ENCODE measurements around the gene NAT10. TPM values are rescaled to one million over a fixed set of nuclear protein-coding genes. Genes with fewer than 3 reads are reported as not detected.

The NAT10 gene
- total RNA-seq, 1 experiment from 2014 or later, result 103 TPM

DNA sequence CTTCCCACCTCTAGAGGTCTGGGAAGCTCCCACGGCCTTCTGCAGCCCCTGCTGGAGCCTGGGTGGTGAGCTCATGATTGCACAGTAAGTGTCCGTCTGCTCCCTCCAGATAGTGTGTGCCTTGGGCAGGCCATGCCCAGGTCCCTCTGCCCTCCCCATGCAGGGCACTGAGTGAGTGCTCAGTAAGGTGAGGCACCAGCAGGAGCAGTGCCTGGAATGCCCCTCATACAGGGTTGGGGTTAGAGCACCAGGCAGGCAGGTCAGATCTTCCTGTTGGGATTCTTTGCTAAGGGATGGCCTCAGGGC lies 50.3 kb downstream of the NAT10 start:
- H4K20me1 ChIP-seq (ENCODE audit: control insufficient read depth, insufficient read depth, insufficient read length), result no peaks in the 10 kb centered on the region
- H3K23me2 ChIP-seq (ENCODE audit: insufficient read length, low read depth, low read length, poor library complexity, severe bottlenecking), result no peaks in the 10 kb centered on the region
- no peak overlapping the region for H3K23ac ChIP-seq (ENCODE audit: insufficient read length, low read depth, low read length)
- H3K9ac ChIP-seq (ENCODE audit: extremely low read depth, insufficient read length, low read length), result no peak overlapping the region
- no peak overlapping the region for H3K56ac ChIP-seq (ENCODE audit: insufficient read length, low read depth, low read length)
- H2AFZ ChIP-seq (ENCODE audit: low read length), result no peak overlapping the region
- H3K4ac ChIP-seq (ENCODE audit: low read depth, low read length), result no peak overlapping the region
- no peaks in the 10 kb centered on the region for H3K79me1 ChIP-seq (ENCODE audit: insufficient read depth, low read depth, low read length, poor library complexity, severe bottlenecking)
- no peak overlapping the region for H3K4me3 Mint-ChIP-seq
- no peak for DNase-seq
- H3K18ac ChIP-seq (ENCODE audit: insufficient read length, low read depth, low read length), result no peak overlapping the region
- no CpG with 5 or more reads among the region's 2 CpGs for WGBS (ENCODE audit: extremely low coverage, insufficient read length, low lambda C conversion rate)
- H3K27ac ChIP-seq (ENCODE audit: insufficient read length, low read depth, low read length), result no peak overlapping the region
- no peak overlapping the region for H4K5ac ChIP-seq (ENCODE audit: insufficient read length, low read depth, low read length)
- H3K79me2 ChIP-seq (ENCODE audit: insufficient read depth, low read length), result no peaks in the 10 kb centered on the region
- H3K4me2 ChIP-seq (ENCODE audit: insufficient read depth, insufficient read length, low read length), result no peak overlapping the region
- peaks cover under 1 to 23% (median 7%) of the 10 kb centered on the region in 3 experiments; a peak in 5 of 7 replicates for H3K36me3 Mint-ChIP-seq (ENCODE audit: insufficient read depth in 1 of 3, low read depth in 3 of 3)
- no peak overlapping the region for H4K91ac ChIP-seq (ENCODE audit: insufficient read length, low read depth, low read length)
- H3K27me3 Mint-ChIP-seq (ENCODE audit: low read depth), result no peaks in the 10 kb centered on the region
- H2BK5ac ChIP-seq (ENCODE audit: insufficient read length, low read length), result no peak overlapping the region
- H3T11ph ChIP-seq (ENCODE audit: low read length), result no peak overlapping the region
- H3K4me1 Mint-ChIP-seq, result no peaks in the 10 kb centered on the region
- no peaks in the 10 kb centered on the region for H3K9me3 Mint-ChIP-seq
- peak overlapping the region in 1 of 3 experiments; percentile 55; a peak in 1 of 7 replicates for H3K27ac Mint-ChIP-seq
- H2BK12ac ChIP-seq (ENCODE audit: insufficient read length, low read depth, low read length), result no peak overlapping the region
- H3K14ac ChIP-seq (ENCODE audit: insufficient read depth, low read length), result no peak overlapping the region
- no peak overlapping the region for H2BK15ac ChIP-seq (ENCODE audit: low read depth, low read length)
- no peaks in the 10 kb centered on the region for H3K27me3 ChIP-seq (ENCODE audit: insufficient read depth, low read length)
- no peak for TF ChIP-seq CTCF (conservative IDR thresholded peaks at IDR 0.05)
- no peaks in the 10 kb centered on the region for H3K9me3 ChIP-seq (ENCODE audit: control insufficient read depth, low read depth, low read length)
- no peak overlapping the region for H4K8ac ChIP-seq (replicated peaks; ENCODE audit: insufficient read length, low read depth, low read length)
- no peak overlapping the region for H2BK120ac ChIP-seq (ENCODE audit: low read depth, low read length, poor library complexity, severe bottlenecking)
- H2AK5ac ChIP-seq (ENCODE audit: insufficient read length, low read length), result no peak overlapping the region
- no peaks in the 10 kb centered on the region for H3K4me1 ChIP-seq (ENCODE audit: insufficient read depth, low read length)
- no peak overlapping the region for H2BK20ac ChIP-seq (ENCODE audit: low read depth, low read length, poor library complexity, severe bottlenecking)

Measured in H9 (cell line).